NCI-H2107 treated with DMSO at 0.1 percent for 48 hours (cell line): Measurements from ENCODE around the gene COL26A1.
"Not testable (repeated sequence)": the region's sequence is repeated elsewhere in the genome, so short reads cannot be mapped to it uniquely, and the experiment has no call there.

ENCODE experiments used
- DNase-seq: peaks from one replicate; lab custom pipeline; 2025; ENCODE audit not compliant: unreplicated experiment; lab: John Stamatoyannopoulos, UW

Gene COL26A1

DNA sequence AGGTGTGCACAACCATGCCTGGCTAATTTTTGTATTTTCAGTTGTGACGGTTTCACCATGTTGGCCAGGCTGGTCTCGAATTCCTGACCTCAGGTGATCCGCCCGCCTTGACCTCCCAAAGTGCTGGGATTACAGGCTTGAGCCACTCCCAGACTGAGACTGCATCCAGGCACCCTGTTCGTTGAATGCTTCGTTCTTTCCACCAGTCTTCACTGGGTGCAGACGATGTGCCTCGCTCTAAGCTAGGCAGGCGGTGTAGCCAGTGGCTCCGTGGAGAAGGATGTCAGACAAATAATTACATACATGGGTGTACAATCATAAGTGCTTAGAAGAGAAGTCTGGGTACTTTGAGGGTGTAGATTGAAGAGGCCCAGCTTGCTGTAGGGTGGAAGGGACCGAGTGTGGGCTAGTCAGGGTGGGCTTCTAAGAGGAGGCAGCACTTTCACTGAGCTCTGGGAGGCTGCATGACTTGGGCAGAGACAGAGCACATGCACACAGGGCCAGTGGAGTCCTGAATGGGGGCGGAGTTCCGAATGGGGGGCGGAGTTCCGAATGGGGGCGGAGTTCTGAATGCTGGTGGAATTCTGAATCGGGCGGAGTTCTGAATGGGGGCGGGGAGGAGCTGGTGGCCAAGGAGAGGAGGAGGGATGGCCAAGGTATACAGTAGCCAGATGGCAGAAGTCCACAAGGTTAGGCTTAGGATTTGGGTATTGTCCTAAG lies 74.3 kb downstream of the COL26A1 start:
- DNase-seq, result no peak

- no peak for DNase-seq
These were observed 79.2 kb downstream of the COL26A1 start for GRCh38 chr7:101441890-101442289.

GRCh38 chr7:101442426-101443070 lies 79.9 kb downstream of the COL26A1 start:
- DNase-seq, result no peak

DNA sequence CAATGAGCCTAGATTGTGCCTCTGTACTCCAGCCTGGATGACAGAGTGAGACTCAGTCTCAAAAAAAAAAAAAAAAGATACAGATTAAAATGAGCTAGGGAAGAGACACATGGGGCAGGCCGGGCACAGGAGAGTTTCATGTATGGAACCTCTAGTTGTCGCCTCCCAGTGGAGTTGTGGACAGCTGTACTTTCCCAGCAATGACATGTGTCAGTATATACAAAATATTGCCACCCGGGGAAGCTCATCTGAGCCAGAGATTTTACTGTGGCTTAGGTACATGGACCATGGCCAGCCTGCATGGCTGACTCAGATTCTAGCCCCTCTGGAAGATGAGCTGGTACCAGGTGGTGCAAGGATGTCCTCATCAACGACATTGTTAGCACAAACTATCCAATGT lies 87.4 kb downstream of the COL26A1 start:
- DNase-seq, result no peak

DNA sequence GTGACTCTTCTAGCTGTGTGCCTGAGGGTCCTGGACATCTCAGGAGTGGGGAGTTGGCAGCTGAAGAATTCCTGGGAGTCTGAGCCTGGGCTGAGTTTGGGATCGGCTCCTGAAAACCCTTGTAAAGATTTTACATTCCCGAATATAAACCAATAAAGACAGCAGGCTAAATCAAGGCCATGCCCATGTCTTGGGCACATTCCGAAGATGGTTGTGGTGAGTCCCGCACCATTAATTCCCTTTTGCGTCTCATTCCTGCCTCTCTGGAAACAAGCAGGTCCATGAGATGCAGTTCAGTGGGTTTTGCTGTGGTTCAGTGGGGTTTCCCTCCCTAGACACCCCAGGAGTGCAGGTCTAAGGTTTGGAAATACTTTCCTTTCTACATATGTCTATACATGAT lies 90.9 kb downstream of the COL26A1 start:
- DNase-seq, result no peak

GRCh38 chr7:101457001-101457750 lies 94.5 kb downstream of the COL26A1 start:
- DNase-seq, result no peak

- no peak for DNase-seq
These were observed 102.5 kb downstream of the COL26A1 start for GRCh38 chr7:101465131-101465530.

GRCh38 chr7:101465576-101466196 lies 103.0 kb downstream of the COL26A1 start:
- DNase-seq, result no peak

- no peak for DNase-seq
These were observed 104.2 kb downstream of the COL26A1 start for GRCh38 chr7:101466871-101467270.

DNA sequence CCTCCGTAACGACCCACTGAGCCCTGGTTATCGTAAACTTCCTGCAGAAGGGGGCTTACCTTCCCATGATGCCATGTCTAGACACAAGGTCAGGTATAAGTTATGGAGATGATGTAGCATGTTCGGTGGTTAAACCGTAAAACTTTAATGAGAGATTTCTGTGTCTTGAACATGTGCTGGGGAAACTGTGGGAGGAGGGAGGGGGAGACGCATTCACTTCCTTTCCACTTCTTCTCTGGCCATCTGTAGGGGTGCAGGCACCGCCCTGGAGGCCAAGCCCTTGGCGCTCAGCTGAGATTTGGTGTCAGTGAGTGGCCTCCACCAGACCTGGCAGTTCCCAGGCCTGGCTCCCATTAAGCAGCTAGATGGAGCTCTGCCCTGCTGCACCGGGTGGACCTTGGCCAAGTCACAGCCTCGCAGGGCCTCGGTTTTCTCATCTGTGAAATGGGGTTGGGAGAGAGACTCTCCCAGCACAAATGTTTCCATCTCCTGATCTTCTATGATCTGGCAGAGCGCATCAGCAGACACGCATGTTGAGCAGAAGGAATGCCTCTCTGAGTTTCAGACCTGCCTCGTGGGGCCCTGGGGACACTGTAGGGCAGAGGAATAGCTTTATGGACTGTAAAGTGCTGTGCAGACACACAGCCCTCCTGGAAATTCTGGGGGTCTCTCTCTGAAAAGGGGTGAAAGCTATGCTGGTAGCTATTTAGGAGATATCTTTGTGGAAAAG lies 106.0 kb downstream of the COL26A1 start:
- no peak for DNase-seq

DNA sequence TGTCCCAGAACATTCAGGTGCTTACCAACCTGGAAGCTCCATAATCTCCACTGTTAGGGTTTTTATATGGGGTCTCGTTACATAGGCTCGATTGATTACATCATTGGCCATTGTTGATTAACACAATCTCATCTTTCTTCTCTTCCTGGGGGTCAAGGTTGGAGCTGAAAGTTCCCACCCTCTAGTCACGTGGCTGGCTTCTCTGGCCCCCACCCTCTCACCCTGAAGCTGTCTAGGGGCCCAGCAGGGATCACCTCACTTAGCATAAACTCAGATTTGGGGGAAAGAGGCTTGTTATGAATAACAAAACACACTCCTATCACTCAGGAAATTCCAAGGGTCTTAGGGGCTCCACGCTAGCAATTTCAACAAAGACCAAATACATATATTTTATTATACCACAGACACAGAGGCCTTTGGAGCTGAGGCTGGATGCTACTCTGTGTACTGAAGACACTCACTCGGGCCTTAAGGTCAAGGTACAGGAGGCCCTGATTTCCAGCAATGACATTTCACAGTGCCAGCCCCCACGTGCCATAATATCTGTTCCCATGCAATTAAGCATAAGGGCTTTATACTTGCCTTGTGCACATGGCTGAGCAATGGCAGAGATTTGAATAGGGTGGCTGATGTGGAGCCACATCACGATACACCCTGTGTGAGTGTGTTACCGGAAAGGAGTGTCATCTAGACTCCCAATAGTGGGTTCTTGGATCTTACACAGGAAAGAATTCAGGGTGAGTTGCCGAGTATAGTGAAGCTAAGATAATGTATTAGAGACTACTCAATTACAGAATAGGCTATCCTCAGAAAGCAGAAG lies 108.2 kb downstream of the COL26A1 start:
- DNase-seq, result no peak

GRCh38 chr7:101474178-101474577 lies 111.5 kb downstream of the COL26A1 start:
- DNase-seq, result no peak

- DNase-seq, result not testable (repeated sequence)
These were observed 113.0 kb downstream of the COL26A1 start for GRCh38 chr7:101475691-101476090.

GRCh38 chr7:101479217-101479616 lies 116.5 kb downstream of the COL26A1 start:
- no peak for DNase-seq

- not testable (repeated sequence) for DNase-seq
These were observed 123.4 kb downstream of the COL26A1 start for GRCh38 chr7:101486056-101486432.

GRCh38 chr7:101486433-101487104 lies 123.9 kb downstream of the COL26A1 start:
- no peak for DNase-seq

- no peak for DNase-seq
These were observed 124.4 kb downstream of the COL26A1 start for GRCh38 chr7:101487105-101487458.

DNA sequence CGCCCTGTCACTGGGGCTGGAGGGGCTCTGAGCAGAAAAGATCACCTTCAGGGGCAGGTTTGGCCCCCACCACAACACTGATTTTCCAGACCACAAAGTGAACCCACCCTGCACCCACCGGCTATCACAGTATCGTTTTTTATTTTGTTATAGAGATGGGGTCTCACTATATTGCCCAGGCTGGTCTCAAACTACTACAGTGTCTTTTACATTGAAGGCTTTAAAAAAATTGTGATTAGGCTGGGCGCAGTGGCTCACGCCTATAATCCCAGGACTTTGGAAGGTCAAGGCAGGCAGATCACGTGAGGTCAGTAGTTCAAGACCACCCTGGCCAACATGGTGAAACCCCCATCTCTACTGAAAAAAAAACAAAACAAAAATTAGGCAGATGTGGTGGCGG lies 125.1 kb downstream of the COL26A1 start:
- DNase-seq, result no peak

GRCh38 chr7:101488826-101489572 lies 126.3 kb downstream of the COL26A1 start:
- DNase-seq, result no peak
